Measurements from ENCODE around the gene BORCS8. TPM values are rescaled to one million over a fixed set of nuclear protein-coding genes. Genes with fewer than 3 reads are reported as not detected.

The BORCS8 gene
- total and polyA plus RNA-seq, 2 of the 13 experiments (the other 11 are each of a cell fraction or from before 2014, with no cell fraction given), result 9.6 to 13.3 TPM

GRCh38 chr19:19203012-19203856 lies 11.3 kb upstream of the BORCS8 start, which contains the start of gene NR2C2AP (continued):
- TF ChIP-seq ZNF646 (CRISPR knock-in tag; IDR thresholded peaks at IDR 0.05) (no peak), KDM2A (CRISPR knock-in tag; IDR thresholded peaks at IDR 0.05; ENCODE audit: borderline replicate concordance, low read depth) (peak; percentile 92), MTA1 (CRISPR knock-in tag; IDR thresholded peaks at IDR 0.05; ENCODE audit: borderline replicate concordance) (no peak), CAMTA2 (CRISPR knock-in tag; IDR thresholded peaks at IDR 0.05; ENCODE audit: borderline replicate concordance) (no peak), ZNF30 (CRISPR knock-in tag; IDR thresholded peaks at IDR 0.05) (no peak), ZBTB43 (CRISPR knock-in tag; conservative IDR thresholded peaks at IDR 0.05) (no peak), ZNF570 (CRISPR knock-in tag; IDR thresholded peaks at IDR 0.05; ENCODE audit: borderline replicate concordance) (no peak), ATAD3A (CRISPR knock-in tag; IDR thresholded peaks at IDR 0.05) (no peak), ZMAT5 (CRISPR knock-in tag; IDR thresholded peaks at IDR 0.05; ENCODE audit: borderline replicate concordance, low read depth) (no peak), PATZ1 (CRISPR knock-in tag; IDR thresholded peaks at IDR 0.05) (no peak), BRCA1 (CRISPR knock-in tag; IDR thresholded peaks at IDR 0.05) (no peak), PLRG1 (conservative IDR thresholded peaks at IDR 0.05) (no peak), ZNF335 (CRISPR knock-in tag; IDR thresholded peaks at IDR 0.05) (no peak), ZFX (CRISPR knock-in tag; IDR thresholded peaks at IDR 0.05; ENCODE audit: low read depth) (peak; percentile 52), ZNF704 (CRISPR knock-in tag; IDR thresholded peaks at IDR 0.05; ENCODE audit: borderline replicate concordance) (no peak)
